Measurements from ENCODE around the gene TNFSF15.

The TNFSF15 gene

GRCh38 chr9:114804505-114804904 lies 1.3 kb downstream of the TNFSF15 start:
- Histone ChIP-seq H3K4me1 (ENCODE audit: control insufficient read depth in 1 of 2, insufficient read depth in 1 of 2, low read depth in 1 of 2, low read length in 1 of 2) (peaks cover 14 to 16% of the 10 kb centered on the region in 2 experiments), H3K27me3 (peaks cover 3% of the 10 kb centered on the region), H3K36me3 (no peaks in the 10 kb centered on the region), H3K9me3 (no peaks in the 10 kb centered on the region), H3K4me3 (ENCODE audit: low read depth in 1 of 2, low read length in 1 of 2) (no peak overlapping the region), H3K27ac (no peak overlapping the region)
- TF ChIP-seq CTCF (IDR thresholded peaks at IDR 0.05): no peak

GRCh38 chr9:114803479-114804265 lies 2.2 kb downstream of the TNFSF15 start:
- H3K9me3 ChIP-seq: no peaks in the 10 kb centered on the region
- H3K27ac ChIP-seq: no peak overlapping the region
- H3K4me3 ChIP-seq (ENCODE audit: low read depth in 1 of 2, low read length in 1 of 2): no peak overlapping the region
- no peak for TF ChIP-seq CTCF (IDR thresholded peaks at IDR 0.05)
- H3K27me3 ChIP-seq: peaks cover 4% of the 10 kb centered on the region
- peaks cover 14 to 16% of the 10 kb centered on the region in 2 experiments for H3K4me1 ChIP-seq (ENCODE audit: control insufficient read depth in 1 of 2, insufficient read depth in 1 of 2, low read depth in 1 of 2, low read length in 1 of 2)
- H3K36me3 ChIP-seq: no peaks in the 10 kb centered on the region

GRCh38 chr9:114799925-114800324 lies 5.9 kb downstream of the TNFSF15 start:
- Histone ChIP-seq H3K4me3 (ENCODE audit: low read depth in 1 of 2, low read length in 1 of 2) (no peak overlapping the region), H3K9me3 (no peaks in the 10 kb centered on the region)

GRCh38 chr9:114799441-114799840 lies 6.4 kb downstream of the TNFSF15 start:
- Histone ChIP-seq H3K27ac (no peak overlapping the region), H3K4me3 (ENCODE audit: low read depth in 1 of 2, low read length in 1 of 2) (no peak overlapping the region), H3K36me3 (no peaks in the 10 kb centered on the region), H3K27me3 (peaks cover 7% of the 10 kb centered on the region), H3K9me3 (no peaks in the 10 kb centered on the region), H3K4me1 (ENCODE audit: control insufficient read depth in 1 of 2, insufficient read depth in 1 of 2, low read depth in 1 of 2, low read length in 1 of 2) (no peaks in the 10 kb centered on the region)
- no peak for TF ChIP-seq CTCF (IDR thresholded peaks at IDR 0.05)

More at GRCh38 chr9:114799925-114800324, 5.9 kb downstream of the TNFSF15 start:
- H3K36me3 ChIP-seq: no peaks in the 10 kb centered on the region
- no peak for TF ChIP-seq CTCF (IDR thresholded peaks at IDR 0.05)
- H3K4me1 ChIP-seq (ENCODE audit: control insufficient read depth in 1 of 2, insufficient read depth in 1 of 2, low read depth in 1 of 2, low read length in 1 of 2): no peaks in the 10 kb centered on the region
- no peak overlapping the region for H3K27ac ChIP-seq
- peaks cover 7% of the 10 kb centered on the region for H3K27me3 ChIP-seq

- Histone ChIP-seq H3K4me3 (ENCODE audit: low read depth in 1 of 2, low read length in 1 of 2) (no peak overlapping the region), H3K4me1 (ENCODE audit: control insufficient read depth in 1 of 2, insufficient read depth in 1 of 2, low read depth in 1 of 2, low read length in 1 of 2) (no peaks in the 10 kb centered on the region), H3K27ac (no peak overlapping the region), H3K36me3 (no peaks in the 10 kb centered on the region), H3K9me3 (no peaks in the 10 kb centered on the region), H3K27me3 (peaks cover 7% of the 10 kb centered on the region)
- no peak for TF ChIP-seq CTCF (IDR thresholded peaks at IDR 0.05)
Observed at GRCh38 chr9:114798780-114799427, 6.9 kb downstream of the TNFSF15 start.
